NCI-H2196 (cell line): ENCODE results near the gene LGR5.

Experiments used
- DNase-seq: peaks from one replicate; lab custom pipeline; 2025; ENCODE audit not compliant: unreplicated experiment; lab: John Stamatoyannopoulos, UW

LGR5 gene

GRCh38 chr12:71439613-71440344, at the start of gene LGR5:
Gene LGR5 (plus strand): TSS chr12:71439798. CDS start chr12:71440081, 283 bp downstream.
- no peak for DNase-seq

GRCh38 chr12:71392521-71393145, 47.0 kb upstream of the LGR5 start:
- DNase-seq, result peak; percentile 50

GRCh38 chr12:71393625-71394024, 46.0 kb upstream of the LGR5 start:
- DNase-seq, result no peak

DNA sequence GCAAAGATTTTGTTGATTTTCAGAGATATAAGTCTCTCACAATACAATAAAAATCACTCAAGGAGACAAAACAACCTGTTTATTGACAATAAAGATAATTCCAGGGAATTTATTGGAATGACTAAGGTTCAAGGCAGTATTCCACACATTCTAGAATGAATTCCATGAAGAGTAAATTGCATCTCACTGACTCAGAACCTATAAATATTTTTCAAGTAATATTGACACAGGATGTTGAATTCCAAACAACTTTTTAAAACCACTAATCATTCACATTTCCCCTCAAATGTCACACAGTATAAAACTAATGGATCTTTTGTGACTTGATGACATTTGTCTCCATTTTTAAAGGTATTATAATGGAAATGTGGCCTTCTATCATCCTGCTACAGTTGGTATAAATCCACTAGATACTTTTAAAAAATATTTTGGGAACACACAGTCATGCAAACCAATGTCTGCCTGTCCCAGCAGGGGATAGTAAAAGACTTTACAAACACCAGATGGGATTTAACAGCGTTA, 42.1 kb upstream of the LGR5 start:
- no peak for DNase-seq

GRCh38 chr12:71399197-71399596, 40.4 kb upstream of the LGR5 start:
- no peak for DNase-seq

- DNase-seq, result no peak
Observed at GRCh38 chr12:71400481-71400880, 39.1 kb upstream of the LGR5 start.

DNA sequence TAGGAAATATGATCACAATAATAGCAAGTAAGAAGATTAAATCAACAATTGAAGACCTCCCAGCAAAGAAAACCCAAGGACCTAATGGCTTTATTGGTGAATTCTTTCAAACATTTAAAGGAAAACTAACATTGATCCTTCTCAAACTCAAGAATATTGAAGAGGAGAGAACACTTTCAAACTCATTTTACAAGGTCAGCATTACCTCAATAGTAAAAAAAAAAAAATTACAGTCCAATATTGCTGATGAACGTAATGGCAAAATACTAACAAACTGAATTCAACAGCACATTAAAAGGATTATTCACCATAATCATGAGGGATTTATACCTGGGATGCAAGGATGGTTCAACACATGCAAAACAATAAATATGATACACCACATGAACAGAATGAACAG, 33.7 kb upstream of the LGR5 start:
- no peak for DNase-seq

DNA sequence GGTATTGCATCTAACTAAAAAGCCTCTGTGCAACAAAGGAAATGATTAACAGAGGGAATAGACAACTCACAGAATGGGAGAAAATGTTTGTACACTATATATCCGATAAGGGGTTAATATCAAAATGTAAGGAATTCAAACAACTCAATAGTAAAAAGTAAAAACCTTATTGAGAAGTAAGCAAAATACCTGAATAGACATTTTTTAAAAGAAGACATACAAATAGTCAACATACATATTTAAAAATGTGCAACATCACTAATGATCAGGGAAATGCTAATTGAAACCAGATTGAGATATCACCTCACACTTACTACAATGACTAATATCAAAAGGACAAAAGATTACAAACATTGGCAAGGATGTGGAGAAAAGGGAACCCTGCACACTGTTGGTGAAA, 31.9 kb upstream of the LGR5 start:
- no peak for DNase-seq

- DNase-seq, result no peak
Observed at GRCh38 chr12:71410844-71411243, 28.8 kb upstream of the LGR5 start.

DNA sequence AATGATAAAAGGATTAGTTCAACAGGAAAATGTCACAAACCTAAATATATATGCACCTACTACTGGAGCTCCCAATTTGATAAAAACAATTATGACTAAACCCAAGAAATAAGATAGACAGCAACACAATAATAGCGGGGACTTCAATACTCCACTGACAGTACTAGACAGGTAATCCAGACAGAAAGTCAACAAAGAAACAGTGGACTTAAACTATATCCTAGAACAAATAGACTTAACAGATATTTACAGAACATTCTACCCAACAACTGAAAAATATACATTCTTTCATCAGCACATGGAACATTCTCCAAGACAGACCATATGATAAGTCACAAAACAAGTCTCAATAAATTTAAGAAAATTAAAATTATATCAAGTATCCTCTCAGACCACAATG, 28.0 kb upstream of the LGR5 start:
- DNase-seq, result no peak

- peak; percentile 69 for DNase-seq
Observed at GRCh38 chr12:71415336-71416231, 24.0 kb upstream of the LGR5 start.

DNA sequence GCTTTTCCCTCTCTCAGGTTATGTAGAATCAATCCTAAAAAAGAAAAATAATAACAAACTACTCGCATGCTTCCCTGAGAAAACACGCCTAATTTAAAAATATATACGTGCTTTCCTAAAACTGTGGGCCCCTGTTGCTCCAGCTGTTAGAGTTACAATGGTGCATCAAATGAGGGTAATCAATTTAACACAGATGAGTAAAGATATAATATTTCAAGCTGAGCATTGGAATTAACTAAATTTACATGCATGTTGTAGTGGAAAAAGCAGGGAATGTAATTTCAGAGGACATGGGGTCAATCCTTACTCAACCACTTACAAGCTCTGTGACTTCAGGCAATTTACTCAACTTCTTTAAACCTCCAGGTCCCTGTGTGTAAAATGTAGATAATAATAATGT, 22.4 kb upstream of the LGR5 start:
- no peak for DNase-seq

GRCh38 chr12:71420775-71421406, 18.7 kb upstream of the LGR5 start:
- no peak for DNase-seq

DNA sequence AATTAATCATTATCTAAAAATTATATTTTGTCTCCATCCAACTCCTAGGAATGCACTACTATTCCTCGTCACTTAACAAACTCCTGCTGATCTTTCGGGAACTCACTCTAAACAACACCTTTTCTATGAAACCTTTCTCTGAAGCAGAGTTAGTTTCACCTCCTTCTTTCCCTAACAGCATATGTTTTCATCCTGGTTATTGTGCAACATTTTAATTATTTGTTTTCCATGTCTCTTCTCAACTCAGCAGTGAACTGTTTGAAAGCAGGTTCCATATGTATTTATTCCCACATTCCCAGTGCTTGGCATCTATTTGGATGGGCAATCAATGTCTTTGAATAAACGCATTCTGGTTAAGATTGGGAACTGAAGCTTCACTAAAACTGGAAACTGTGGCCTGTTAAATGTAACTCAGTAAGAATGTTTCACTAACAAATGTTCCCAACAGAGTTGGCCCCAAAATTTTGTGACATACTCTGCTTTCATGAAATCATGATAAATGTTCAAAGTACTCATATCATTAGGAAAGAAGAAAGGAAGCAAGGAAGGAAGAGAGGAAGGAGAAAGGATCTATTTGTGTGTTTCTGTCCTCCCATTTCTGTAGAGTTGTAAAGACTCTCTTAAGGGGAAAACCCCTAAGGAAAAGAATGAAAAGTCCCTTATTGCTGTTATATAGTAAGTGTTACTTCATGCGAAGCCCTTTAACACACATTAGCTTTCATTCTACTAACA, 13.9 kb upstream of the LGR5 start:
- DNase-seq, result no peak

GRCh38 chr12:71426300-71427047, 13.1 kb upstream of the LGR5 start:
- no peak for DNase-seq

DNA sequence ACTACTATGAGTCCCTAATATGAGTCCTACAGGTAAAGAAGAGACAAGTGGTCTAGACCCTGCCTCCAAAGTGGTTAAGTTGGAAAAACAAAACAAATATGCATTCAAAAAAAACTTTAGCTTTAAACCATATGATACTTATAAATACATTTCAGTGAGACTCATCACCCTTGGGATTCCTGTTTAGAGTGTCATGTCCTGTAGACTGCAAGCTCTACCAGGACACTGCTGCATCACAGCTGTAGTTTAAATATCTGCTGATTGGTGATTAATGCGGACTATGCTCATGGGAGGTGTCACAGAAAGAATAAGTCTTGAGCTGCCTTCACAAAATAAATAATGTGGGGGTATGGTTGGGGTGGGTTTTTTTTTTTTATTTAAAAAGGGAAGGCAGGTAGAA, 8.8 kb upstream of the LGR5 start:
- DNase-seq, result no peak

DNA sequence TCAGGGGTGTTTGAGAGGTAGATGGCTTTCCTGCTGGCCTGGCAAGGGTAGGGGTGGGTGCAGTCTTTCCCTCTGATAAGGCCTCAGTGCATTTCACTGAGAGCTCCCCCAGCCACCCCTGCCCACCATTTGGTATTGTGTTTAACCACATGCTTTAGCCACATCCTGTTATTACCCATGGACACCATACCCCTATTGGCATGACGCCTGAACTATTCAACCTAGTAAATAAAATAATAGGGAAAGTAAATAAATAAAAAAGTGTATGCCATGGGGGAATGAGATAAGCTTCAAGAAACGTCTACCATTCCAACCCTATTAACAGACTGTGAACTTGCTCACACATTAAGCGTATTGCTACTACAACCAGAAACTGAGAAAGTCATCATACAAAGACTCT, 7.6 kb upstream of the LGR5 start:
- no peak for DNase-seq

DNA sequence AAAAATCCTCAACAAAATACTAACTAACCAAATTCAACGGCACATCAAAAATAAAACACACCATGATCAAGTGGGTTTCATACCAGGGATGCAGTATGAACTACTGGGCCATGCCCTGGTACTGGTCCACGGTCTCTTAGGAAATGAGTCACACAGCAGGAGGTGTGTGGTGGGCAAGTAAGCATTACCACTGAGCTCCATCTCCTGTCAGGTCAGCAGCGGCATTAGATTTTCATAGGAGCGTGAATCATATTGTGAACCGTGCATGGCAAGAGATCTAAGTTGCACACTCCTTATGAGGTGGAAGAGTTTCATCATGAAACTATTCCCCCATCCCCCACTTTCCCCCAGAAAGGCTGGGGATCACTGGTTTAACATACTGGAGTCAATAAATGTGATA, 6.7 kb upstream of the LGR5 start:
- DNase-seq, result no peak

DNA sequence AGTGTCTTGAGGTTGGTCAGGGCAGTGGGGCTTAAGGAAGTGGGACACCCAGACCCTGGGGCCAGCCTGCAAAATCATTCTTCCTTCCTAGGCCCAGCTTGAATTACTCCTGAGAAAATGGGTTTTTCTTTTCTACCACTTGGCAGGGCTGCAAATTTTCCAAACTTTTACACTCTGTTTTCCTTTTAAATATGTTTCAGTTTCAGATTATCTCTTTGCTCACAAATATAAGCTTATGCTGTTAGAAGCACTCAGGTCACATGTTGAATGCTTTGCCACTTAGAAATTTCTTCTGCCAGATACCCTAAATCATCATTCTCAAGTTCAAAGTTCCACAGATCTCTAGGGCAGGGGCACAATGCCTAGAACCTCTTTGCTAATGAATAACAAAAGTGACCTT, 2.9 kb upstream of the LGR5 start:
- DNase-seq, result no peak
